GM21515 (cell line): ENCODE data around the gene BROX.
"Not testable (repeated sequence)": the region's sequence is repeated elsewhere in the genome, so short reads cannot be mapped to it uniquely, and the experiment has no call there.

Experiments used
- ATAC-seq: cut with Tn5 transposase; IDR thresholded peaks from one replicate; pipeline ENCODE4 v1.9.1; 2021; ENCODE audit not compliant: unreplicated experiment

The BROX gene

GRCh38 chr1:222730866-222731265, 18.5 kb downstream of the BROX start:
- ATAC-seq: no peak

DNA sequence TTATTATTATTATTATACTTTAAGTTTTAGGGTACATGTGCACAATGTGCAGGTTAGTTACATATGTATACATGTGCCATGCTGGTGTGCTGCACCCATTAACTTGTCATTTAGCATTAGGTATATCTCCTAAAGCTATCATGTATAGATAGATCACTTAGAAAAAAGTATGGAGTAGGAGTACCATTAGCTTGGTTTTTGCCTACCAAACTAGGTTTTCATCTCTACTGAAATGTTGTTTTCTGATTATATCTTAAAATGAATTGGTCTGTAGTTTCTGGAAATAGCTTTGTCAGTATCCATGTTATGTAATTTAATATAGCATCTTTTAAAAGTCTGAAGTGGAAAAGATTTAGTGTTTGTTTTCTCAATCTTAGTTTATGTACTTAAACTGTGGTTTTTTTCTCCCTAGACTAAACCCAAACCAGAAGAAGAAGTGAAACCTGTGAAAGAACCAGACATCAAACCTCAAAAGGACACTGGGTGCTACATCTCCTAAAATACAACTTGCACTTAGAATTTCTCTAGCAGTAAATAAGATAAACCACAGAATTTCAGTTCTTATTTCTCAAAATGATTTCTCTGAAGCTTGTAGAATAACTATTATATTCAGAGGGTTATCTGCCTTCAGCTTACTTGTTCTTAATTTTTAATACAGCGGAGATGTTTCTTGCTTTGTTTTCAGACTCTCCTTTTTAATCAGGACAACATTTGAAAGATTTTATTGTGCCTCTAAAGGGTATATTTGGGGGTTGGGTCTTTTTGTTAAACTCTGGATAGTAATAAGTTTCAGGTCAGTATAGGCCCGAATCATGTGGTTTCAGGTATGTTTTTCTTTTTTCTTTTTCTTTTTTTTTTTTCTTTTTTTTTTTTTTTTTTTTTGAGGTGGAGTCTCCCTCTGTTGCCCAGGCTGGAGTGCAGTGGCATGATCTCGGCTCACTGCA, 20.1 kb downstream of the BROX start:
- peak; percentile 99 for ATAC-seq

DNA sequence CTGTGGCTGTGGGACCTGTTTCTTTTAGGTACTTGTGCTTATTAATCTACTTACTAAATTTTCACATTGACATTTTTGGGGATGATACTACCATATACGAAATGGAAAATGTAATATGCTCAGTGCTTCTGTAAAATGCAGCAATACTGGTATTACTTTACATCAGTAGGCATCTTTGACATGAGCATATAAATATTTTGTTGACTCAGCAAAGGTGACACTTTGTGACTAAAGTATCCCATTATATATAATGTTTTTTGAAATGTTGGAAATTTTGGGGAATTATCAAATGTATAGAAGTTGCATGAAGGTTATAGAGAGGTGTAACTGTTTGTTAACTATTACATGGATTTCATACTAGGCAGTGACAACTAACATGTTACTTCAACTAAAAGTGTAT, 22.4 kb downstream of the BROX start:
- ATAC-seq: no peak

DNA sequence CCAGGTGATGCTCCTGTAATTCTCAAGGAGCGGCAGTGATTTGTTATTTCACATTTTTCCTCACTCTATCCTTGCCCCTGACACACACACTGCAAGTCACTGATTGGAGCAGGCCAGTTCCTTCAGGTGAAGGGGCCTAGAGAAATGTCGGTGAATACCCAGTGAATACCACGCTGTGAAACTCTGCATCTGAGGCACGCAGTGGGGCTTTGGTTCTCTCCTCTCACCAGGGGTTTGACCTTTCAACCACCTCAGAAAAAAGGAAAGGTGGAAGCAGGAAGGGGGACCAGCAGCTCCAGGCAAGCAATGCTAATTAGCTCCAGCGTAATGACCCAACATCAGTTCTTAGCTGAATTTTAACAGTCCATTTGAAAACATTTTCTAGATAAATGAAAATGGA, 24.1 kb downstream of the BROX start:
- ATAC-seq: no peak

DNA sequence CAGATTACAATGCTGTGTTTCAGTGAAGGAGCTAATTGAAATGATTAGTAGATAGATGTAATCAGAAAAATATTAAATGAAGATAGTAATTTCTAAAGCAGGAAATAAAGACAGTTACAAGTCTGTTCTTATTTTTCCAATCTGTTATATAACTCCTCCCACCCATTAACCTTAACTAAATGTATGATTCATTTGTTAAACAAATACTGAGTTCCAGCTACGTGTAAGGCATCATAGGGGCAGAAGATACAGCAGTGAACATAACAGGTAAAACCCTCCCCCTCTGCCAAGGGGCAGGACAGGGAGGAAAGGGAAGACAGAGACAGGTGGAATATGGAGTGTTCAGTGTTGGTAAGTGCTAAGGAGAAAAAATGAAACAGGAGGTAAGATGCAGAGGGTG, 24.6 kb downstream of the BROX start, which contains the start of gene FAM177B:
Gene FAM177B, plus strand, starts transcription at position 231 of the 400 bp plus-strand sequence. CDS start 9,344 bp downstream, outside the sequence.
- ATAC-seq: no peak

- ATAC-seq: no peak
Observed at GRCh38 chr1:222739465-222739864, 27.1 kb downstream of the BROX start.

DNA sequence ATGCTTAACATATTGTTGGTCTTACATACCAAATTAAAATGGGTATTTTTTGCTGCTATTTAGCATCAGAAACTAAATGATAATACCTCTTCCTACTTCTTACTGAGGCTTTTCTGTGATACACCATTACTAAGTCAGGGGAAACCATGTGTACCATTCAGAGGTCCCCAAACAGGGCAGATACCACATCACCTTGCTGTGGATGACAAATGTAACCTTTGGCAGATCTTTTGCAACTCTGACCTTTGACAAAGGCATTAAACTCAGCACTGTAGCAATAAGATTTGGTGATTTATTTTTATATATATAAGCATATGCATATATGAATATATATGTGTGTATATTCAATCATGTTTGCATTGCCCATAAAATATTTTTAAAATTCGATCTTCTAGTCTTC, 27.6 kb downstream of the BROX start:
- ATAC-seq: no peak

DNA sequence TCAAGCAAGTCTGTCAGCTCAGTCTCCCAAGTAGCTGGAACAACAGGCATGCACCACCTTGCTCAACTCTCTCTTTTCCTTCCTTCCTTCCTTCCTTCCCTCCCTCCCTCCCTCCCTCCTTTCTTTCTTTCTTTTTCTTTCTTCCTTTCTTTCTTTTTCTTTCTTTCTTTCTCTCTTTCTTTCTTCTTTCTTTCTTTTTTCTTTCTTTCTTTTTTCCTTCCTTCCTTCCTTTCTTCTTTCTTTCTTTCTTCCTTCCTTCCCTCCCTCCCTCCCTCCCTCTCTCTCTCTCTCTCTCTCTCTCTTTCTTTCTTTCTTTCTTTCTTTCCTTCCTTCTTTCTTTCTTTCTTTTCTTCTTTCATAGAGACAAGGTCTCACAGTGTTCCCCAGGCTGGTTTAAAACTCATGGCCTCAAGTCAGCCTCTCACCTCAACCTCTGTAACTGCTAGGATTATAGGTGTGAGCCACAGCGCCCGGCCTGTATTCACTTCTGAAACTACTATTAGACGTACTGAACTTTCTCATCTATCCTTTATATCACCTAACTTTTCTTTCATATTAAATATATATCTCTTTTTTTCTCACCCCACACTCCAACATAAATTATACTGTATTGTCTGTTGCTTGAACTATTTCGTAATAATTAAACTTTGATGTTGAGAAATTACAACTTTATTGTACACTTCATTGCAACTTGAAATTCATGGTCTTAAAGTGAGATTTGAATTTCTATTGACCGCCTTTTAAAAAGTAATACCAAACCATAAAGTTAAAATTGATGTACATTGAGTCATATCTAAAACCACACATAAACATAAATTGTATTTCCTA, 29.5 kb downstream of the BROX start:
- ATAC-seq: not testable (repeated sequence)

DNA sequence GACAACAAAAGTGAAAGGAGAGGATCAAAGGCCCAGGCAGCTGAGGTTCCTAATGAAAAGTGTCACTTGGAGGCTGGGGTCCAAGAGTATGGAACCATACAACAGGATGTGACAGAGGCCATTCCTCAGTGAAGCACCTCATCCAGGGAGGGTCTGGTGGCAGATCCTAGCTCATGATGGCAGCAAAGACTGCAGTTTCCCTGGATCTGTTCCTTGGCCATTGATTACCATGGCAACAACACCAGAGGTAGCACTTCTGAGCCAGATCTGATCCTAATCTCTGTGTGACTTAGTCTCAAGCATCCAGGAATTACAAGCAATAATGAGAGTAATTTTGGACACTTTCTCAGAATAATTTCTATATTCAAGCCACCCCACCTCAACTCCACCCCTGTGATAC, 37.6 kb downstream of the BROX start:
- ATAC-seq: no peak

DNA sequence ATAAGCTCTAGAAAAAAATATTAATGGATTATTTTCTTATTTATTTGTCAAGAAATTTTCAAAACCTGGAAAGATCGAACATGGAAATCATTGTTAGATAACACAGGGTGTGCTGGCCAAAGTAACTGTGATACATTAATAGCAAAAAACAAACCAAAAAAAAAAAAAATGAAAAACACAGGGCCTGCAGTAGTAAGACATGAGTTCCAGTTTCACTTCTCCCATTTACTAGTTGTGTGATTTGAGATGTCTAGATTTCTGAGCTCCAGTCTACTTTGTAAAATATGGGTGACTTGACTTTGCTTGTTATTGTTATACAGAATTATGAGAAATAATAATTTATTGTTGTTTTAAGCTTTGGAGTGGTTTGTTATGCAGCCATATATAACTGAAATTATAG, 38.3 kb downstream of the BROX start:
- ATAC-seq: peak; percentile 94

DNA sequence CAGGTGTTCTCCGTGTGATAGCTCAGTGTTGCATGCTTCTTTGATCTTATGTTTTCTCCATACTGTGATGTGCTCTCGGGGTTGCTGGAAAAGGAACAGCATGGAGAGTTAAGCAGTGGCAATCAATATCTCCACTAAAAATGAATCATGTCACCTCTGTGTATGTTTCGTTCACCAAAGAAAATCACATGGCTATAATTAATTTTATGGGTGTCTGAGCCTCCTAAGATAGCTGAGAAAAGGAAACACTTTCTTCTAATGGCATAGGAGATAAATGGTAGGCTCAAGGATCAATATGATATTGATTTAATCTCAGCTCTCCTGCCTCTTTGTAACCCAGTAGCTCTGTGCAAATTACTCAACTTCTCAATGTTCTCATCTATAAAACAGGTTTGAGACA, 38.9 kb downstream of the BROX start:
- ATAC-seq: no peak

DNA sequence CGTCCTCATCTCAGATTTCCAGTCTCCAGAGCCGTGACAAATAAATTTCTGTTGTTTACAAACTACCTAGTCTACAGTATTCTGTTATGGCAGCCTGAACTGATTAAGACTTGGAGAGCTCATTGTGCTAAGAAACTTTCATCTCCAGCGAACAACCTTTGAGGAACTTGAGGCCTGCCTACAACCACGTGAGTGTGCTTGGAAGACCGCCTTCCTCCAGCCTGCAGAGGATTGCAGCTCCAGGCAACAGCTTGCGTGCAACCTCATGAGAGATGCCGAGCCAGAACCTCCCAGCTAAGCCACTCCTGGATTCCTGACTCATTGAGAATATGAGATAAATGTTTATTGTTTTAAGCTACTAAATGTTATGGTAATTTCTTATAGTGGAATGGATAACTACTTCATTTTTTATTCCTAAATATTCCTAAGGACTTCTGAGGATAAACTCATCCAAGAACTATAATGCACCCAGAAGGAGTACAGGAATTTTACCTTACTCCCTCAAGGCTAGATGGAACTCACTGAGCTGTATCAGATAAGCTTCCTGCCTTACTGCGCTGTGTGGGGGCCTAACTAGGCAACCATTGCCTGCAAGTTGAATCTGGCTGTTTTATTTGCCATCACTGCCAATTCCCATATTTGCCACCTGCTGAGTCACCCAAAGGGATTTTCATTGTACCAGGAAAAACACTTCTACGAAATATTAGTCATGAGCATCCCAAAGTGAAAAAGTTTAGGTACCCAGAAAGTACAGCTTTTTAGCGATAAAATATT, 42.2 kb downstream of the BROX start:
- ATAC-seq: no peak

GRCh38 chr1:222757646-222758268, 45.4 kb downstream of the BROX start:
- ATAC-seq: no peak

GRCh38 chr1:222759451-222760035, 47.2 kb downstream of the BROX start:
- no peak for ATAC-seq

DNA sequence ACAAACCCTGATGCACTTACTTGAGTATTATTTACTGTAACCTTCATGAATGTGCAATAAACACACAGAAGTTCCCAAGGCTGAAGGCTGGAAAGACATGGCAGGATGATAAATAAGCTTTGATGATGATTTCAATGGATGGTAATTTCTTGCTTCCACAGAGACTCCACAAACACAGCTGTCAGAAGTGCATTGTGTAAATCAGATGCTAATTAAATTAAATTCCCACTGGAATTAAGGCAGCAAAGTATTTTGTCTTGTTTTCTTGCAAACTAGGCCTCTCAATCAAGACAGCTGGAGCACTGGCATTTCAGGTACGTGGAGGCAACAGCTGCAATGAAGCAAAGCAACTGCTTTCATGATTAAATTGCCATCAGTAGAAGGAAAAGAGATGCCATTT, 48.7 kb downstream of the BROX start:
- no peak for ATAC-seq

DNA sequence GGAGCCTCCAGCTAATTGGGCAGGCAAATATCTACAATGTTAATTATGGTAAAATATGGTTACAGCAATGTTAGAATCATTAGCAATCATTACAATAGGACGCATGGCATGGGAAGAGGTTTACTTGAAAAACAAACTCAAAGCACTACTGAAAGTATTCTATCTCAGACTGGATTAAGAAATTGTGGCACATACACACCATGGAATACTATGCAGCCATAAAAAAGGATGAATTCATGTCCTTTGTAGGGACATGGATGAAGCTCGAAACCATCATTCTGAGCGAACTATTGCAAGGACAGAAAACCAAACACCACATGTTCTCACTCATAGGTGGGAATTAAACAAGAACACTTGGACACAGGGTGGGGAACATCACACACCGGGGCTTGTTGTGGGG, 49.8 kb downstream of the BROX start:
- ATAC-seq: not testable (repeated sequence)

- ATAC-seq: no peak
Observed at GRCh38 chr1:222767152-222767571, 54.8 kb downstream of the BROX start.

DNA sequence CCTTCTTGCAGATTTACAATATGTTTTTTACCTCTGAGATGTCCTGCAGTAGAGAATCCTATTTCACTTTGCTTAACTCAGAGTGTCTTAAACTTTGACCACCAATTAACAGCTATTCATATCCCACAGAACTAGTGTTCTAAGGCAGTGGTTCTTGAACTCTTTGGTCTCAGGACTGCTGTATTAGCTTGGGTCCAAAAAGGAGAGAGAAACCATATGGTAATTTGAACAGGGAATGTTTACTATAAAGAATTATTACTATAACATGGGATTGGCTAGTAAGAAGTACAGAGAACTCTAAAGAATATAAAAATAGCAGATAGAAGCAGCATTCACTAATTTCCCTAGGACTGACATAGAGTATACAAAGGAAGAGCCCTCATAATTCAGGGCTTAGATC, 56.2 kb downstream of the BROX start:
- ATAC-seq: no peak

DNA sequence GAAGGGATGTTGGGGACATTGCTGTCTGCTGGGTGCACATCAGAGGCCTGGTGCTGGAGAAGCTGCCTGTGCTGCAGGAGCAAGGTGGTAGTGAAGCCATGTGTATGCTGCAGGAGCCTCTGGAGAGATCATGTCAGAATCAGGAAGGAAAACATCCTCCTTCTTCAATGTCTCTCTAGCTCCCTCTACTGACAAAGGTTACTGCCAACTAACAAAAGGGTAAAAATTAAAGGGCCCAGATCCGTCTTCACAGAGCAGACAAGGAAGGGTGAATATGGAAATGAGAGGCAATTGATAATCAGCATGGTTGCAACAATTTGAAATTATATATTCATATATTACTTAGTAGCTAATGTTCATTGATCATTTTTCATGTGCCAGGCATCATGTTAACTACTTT, 56.8 kb downstream of the BROX start:
- ATAC-seq: no peak

DNA sequence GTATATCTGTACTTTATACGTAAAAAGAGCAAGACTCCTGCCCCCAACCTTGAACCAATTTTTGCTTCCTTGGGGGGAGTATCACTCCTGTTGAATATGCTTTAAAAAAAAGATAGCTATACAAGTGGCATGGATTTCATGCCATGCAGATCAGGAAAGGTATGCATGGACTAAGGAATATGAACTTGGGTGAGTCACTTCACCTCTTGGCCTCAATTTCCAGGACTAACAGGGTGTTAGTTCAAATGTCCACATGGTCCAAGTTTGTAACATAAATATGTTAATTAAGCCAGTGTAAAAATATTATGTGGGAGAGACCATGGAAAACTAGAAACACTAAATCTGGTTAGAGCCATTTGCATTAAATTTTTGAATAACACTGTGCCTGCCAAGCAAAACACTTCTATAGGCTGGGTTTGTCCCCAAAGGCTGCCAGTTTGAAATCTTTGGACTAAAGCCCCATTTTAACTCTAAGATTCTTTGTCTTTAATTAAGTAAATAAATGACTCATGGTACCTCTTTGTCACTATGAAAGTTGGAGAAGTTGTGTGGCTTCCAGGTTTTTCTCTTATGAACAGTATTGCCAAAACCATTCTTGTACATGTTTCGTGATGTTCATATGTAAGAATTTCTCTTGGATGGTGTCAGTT, 57.7 kb downstream of the BROX start:
- ATAC-seq: no peak
